ENCODE data around the gene PLCB1.

The PLCB1 gene

DNA sequence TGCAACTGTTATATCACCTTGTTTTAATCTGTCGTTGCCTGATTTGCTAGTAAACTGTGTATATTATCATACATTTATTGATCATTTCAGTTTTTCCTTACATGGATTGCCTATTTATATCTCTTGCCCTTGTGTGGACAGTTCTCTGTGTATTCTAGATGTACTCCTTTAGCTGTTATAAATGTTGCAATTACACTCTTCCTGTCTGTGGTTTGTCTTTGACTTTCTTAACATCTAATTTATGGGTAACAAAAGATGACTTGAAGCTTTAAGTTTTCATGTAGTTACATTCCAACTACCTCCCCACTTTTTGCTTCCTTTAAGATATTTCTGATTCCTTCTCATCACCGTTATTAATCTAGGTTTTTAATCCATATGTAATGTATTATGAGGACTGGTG is 22.6 kb downstream of the PLCB1 start:
- in situ Hi-C loops (cut with MboI; ENCODE audit: low sequenced_read_pairs): loop anchor here (25.0 kb wide), 1 partner anchor 108 kb away; no protein-coding TSS in a partner anchor

DNA sequence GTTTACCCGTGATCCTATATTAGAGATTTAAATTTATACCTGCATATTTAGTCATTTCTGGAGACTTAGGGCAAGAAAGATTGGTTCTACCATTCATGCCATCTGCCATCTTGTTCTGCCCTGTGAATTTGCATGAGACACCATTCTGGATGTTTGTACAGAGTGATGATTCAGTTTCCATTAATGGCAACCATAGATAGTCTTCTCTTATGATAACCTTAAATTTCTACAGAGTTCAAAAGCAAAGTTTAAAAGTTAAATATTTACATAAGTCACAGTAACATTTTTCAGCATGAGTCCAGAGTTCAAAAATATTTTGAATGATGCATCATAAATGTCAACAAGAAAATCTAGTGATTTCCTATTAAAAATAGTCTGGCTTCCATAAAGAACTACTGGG is 23.2 kb downstream of the PLCB1 start:
- in situ Hi-C loops (cut with MboI; ENCODE audit: low sequenced_read_pairs): loop anchor here (25.0 kb wide), 1 partner anchor 107 kb away; no protein-coding TSS in a partner anchor

GRCh38 chr20:8155812-8156211 is 23.7 kb downstream of the PLCB1 start:
- in situ Hi-C loops (cut with MboI; ENCODE audit: low sequenced_read_pairs): loop anchor here (25.0 kb wide), 1 partner anchor 106 kb away; no protein-coding TSS in a partner anchor

DNA sequence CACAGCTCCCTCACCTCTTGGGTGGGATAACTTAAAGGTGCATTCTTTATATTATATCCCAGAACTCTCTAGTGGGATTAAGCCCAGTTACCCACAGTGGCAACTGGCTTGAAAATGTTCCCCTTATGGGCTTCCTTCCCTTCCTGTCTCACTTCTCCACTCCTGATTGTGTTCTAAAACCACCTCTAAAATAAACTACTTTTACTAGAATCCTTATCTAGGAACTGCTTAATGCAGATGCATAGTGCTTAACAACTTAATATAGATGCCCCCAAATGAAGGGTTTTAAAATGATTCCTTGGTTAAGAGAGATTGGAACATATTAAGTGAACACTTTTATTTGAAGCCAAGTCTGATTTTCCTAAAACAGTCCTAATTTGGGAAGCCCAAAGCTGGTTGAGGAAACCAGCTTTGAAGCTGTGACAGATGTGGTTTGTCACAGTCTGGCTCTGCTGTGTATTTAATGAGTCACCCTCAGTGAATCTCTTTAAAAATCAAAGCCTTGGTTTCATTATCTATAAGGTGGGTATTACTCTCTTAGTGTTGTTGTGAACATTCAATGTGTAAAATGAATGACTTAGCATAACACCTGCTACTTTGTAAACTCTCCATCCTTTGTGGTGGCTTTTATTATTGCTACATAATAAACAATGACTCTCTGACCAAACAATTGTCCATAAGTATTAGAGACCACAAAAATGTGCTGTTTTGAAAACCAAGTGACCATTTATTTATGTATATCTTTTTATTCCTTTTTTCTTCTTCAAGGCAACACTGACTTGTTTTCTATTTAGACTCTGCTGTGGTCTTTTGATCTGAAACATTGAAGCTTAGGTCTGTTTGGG is 24.4 kb downstream of the PLCB1 start:
- in situ Hi-C loops (cut with MboI; ENCODE audit: low sequenced_read_pairs): loop anchor here (25.0 kb wide), 1 partner anchor 106 kb away; no protein-coding TSS in a partner anchor

DNA sequence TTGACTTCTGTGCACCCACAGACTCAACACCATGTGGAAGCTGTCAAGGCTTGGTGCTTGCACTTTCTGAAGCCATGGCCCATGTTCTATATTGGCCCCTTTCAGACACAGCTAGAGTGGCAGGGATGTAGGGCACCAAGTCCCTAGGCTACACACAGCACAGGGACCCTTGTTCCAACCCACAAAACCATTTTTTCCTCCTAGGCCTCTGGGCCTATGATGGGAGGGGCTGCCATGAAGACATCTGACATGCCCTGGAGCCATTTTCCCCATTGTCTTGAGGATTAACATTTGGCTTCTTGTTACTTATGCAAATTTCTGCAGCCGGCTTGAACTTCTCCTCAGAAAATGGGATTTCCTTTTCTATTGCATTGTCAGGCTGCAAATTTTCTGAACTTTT is 27.2 kb downstream of the PLCB1 start:
- in situ Hi-C loops (cut with MboI; ENCODE audit: low sequenced_read_pairs): loop anchor here (25.0 kb wide), 1 partner anchor 103 kb away; no protein-coding TSS in a partner anchor

GRCh38 chr20:8161264-8162071 is 29.4 kb downstream of the PLCB1 start:
- in situ Hi-C loops (cut with MboI; ENCODE audit: low sequenced_read_pairs): loop anchor here (25.0 kb wide), 1 partner anchor 101 kb away; no protein-coding TSS in a partner anchor

GRCh38 chr20:8162610-8163009 is 30.5 kb downstream of the PLCB1 start:
- in situ Hi-C loops (cut with MboI; ENCODE audit: low sequenced_read_pairs): loop anchor here (25.0 kb wide), 1 partner anchor 100 kb away; no protein-coding TSS in a partner anchor

DNA sequence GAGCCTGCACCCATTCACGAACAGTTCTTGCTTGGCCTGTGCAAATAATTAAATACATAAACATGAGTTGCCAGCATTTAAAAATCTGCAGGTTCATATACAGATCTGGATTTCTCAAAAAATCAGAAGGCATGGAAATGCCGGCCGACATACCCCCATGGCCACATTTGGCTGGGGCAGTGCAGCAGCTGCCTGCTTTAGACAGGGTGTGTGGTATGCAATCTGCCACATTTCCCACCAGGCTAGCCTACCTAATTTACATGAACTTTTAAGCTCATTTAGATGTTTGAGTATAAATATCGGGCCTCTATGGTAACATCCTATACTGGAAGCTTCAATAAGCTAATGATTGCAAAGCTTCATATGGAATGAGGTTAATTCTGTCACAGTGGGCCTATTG is 31.5 kb downstream of the PLCB1 start:
- in situ Hi-C loops (cut with MboI; ENCODE audit: low sequenced_read_pairs): loop anchor here (25.0 kb wide), 1 partner anchor 99 kb away; no protein-coding TSS in a partner anchor

- in situ Hi-C loops (cut with MboI; ENCODE audit: low sequenced_read_pairs): loop anchor here (25.0 kb wide), 1 partner anchor 96 kb away; no protein-coding TSS in a partner anchor
Observed at GRCh38 chr20:8166730-8167129, 34.7 kb downstream of the PLCB1 start.

DNA sequence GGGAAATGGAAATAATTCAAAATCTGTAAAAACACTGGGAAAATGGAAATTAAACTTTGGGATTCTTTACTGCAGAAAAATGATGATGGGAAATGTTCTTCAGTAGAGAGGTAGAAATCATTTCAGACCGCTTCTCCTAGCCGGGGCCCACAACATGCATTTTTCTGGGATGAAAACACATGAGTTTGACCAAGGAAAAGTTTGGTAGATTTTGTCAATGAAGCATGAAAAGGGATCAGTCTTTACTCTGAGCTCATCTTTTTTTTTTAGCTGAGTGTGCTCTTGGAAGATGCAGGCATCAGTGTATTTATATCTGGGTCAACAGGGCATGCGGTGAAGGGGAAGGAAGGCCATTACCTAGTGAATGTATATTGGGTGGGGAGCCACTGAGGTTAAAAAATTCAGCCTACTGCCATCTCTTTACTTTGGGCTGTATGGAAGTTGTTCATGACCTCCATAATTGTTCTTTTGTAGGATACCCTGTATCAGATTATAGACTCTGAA is 36.8 kb downstream of the PLCB1 start:
- in situ Hi-C loops (cut with MboI; ENCODE audit: low sequenced_read_pairs): loop anchor here (25.0 kb wide), 1 partner anchor 93 kb away; no protein-coding TSS in a partner anchor

GRCh38 chr20:8170921-8171320 is 38.9 kb downstream of the PLCB1 start:
- in situ Hi-C loops (cut with MboI; ENCODE audit: low sequenced_read_pairs): loop anchor here (25.0 kb wide), 1 partner anchor 91 kb away; no protein-coding TSS in a partner anchor

GRCh38 chr20:8172191-8172590 is 40.1 kb downstream of the PLCB1 start:
- in situ Hi-C loops (cut with MboI; ENCODE audit: low sequenced_read_pairs): loop anchor here (25.0 kb wide), 1 partner anchor 90 kb away; no protein-coding TSS in a partner anchor

- in situ Hi-C loops (cut with MboI; ENCODE audit: low sequenced_read_pairs): no loop called here
Observed at GRCh38 chr20:8175741-8176675, 43.9 kb downstream of the PLCB1 start.

DNA sequence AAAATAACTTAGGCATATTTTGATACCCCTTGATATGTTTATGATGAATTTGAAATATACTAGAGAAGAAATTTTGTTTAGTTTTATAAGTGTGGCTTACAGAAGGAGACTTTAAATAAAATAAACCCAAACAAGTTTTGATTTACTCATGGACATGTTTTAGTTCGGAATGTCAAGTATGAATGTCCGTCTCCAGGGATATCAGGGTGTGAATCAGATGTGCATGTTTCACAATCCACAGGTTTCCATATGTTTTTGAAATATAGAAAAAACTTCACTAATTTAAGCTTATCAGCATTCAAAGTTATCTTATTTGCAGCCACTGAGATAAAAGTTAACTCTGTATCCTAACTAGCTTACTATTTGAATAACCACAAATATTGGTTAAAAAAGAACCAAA is 51.5 kb downstream of the PLCB1 start:
- in situ Hi-C loops (cut with MboI; ENCODE audit: low sequenced_read_pairs): no loop called here

DNA sequence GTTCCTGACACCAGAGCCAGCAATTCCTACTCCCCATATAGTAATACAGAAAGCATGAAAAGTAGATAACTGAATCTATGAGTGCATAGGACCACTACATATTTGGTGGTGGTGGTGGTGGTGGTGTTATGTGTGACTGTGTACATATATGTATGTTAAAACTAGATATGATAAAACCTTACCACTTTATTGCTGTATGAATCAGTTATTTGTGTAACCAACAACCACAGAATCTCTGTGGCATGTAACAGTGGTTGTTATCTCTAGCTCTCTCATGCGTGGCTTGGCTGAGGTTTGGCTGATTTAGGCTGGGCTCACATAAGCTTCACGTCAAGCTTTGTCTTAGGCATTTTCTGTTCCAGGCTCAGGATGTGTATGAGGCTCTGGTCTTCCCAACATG is 55.7 kb downstream of the PLCB1 start:
- in situ Hi-C loops (cut with MboI; ENCODE audit: low sequenced_read_pairs): no loop called here

DNA sequence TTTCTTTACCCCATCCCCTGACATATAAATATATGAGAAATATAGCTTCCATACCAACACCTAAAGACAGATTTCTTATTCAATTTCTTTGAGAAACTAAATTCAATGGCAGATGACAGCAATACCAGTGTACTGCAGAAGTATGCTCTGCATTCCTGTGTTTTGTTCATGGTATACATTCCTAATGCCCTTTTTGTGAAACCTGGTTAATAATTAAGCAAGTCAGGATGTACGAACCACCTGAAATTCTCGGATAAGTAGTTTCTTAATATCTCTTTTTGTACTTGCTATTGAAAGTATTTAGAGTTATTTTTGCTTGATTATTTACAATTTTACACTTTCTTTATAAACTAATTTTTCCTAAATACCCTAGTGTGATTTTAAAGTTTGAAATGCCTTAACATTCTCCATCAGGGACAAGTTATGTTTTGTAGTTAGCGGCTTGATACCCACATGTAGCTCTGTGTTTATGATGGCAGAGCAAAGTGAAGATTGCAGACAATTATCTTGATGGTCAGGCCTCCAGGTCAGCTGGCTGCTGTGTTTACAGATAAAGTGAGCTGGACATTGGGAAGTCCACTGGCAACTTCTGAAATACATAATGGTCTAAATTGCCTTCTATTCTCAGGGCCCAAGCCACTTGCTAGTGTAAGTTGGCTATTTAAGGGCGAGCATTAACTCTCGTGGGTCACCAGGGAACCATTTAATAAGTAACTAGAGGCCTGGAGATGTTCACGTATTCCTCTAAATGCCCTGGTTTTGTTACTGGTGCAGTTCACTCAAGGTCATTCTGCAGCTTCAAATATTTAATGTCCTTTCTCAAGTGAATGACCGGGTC is 58.2 kb downstream of the PLCB1 start:
- in situ Hi-C loops (cut with MboI; ENCODE audit: low sequenced_read_pairs): no loop called here

DNA sequence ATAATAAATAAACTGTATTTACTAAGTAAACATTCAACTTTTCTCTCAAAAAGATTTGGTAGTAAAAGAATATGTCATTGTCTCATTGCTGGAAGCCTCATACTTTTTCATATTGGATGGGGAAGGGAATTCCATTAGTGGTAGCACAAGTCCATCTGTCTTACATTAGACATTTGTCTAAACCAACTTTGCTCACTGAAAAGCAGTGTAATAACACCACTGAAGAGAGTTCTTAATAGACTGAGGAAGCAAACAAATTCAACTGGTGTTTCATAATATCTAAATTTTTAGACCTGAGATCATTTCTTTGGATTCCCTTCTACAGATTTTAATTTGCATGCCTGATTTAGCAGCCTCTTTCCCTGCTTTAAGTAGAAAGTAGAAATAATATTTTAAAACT is 62.7 kb downstream of the PLCB1 start:
- in situ Hi-C loops (cut with MboI; ENCODE audit: low sequenced_read_pairs): no loop called here

- in situ Hi-C loops (cut with MboI; ENCODE audit: low sequenced_read_pairs): no loop called here
Observed at GRCh38 chr20:8196096-8196495, 64.0 kb downstream of the PLCB1 start.

DNA sequence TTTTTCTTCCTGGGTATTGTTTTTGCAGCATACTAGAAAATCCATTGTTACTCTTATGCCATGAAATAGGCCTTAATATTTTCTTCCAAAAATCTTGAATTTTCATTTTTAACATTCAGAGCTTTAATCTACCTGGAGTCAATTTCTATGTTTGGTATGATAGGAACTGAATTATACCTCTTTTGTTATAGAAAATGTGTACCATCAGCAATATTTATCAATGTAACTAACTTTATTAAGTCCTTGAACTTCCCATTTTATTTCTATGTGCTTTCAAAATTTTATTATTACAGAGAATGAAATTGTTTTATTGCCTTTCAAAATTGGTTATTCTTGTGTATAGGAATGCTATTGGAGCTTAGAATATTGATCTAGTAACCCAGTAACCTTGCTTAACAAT is 68.2 kb downstream of the PLCB1 start:
- in situ Hi-C loops (cut with MboI; ENCODE audit: low sequenced_read_pairs): no loop called here

All from HL-60/S4 treated with phorbol 12-myristate 13-acetate at 8.2 ng/mL for 4 days and 3 days (cell line).